Measurements from ENCODE around the gene ISCA1. TPM values are rescaled to one million over a fixed set of nuclear protein-coding genes. Genes with fewer than 3 reads are reported as not detected.
"Not testable (repeated sequence)": the region's sequence is repeated elsewhere in the genome, so short reads cannot be mapped to it uniquely, and the experiment has no call there.

ISCA1 gene
- total RNA-seq, 1 donor from 2014 or later, result 78.3 TPM

GRCh38 chr9:86300701-86301100 is 18.4 kb upstream of the ISCA1 start:
- no peaks in the 10 kb centered on the region for H3K27me3 ChIP-seq (ENCODE audit: low read depth)
- no peak overlapping the region for H3K27ac ChIP-seq (replicated peaks)
- intact Hi-C loops (cut with micrococcal nuclease), result no loop called here
- TF ChIP-seq CTCF (IDR thresholded peaks at IDR 0.05; ENCODE audit: borderline replicate concordance), result no peak
- H3K4me1 ChIP-seq, result no peaks in the 10 kb centered on the region
- no peak for DNase-seq
- H3K9me3 ChIP-seq (replicated peaks), result no peaks in the 10 kb centered on the region
- no peak overlapping the region for H3K4me3 ChIP-seq
- H3K36me3 ChIP-seq, result peaks cover 91% of the 10 kb centered on the region

- intact Hi-C loops (cut with micrococcal nuclease), result no loop called here
- H3K9me3 ChIP-seq (replicated peaks), result no peaks in the 10 kb centered on the region
- peaks cover 76% of the 10 kb centered on the region for H3K36me3 ChIP-seq
These were observed 16.5 kb upstream of the ISCA1 start for GRCh38 chr9:86298873-86299272.

DNA sequence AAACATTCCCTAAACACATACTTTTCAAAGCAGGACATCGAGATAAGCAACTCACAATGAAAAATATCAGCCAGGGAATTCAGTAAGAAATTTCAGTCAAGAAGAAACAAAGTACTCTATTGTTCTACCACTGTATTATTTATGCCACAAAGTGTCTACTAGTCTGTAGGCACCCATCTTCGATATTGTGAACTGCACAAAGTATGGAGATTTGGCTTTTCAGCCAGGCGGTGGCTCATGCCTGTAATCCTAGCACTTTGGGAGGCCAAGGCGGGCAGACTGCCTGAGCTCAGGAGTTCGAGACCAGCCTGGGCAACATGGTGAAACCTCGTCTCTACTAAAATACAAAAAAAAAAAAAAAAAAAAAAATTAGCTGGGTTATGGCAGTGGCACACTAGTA is 8.0 kb upstream of the ISCA1 start:
- H3K36me3 ChIP-seq, result peaks cover 17% of the 10 kb centered on the region

More at GRCh38 chr9:86298873-86299272, 16.5 kb upstream of the ISCA1 start:
- TF ChIP-seq CTCF (IDR thresholded peaks at IDR 0.05; ENCODE audit: borderline replicate concordance), result no peak
- DNase-seq, result no peak
- Histone ChIP-seq H3K4me3 (no peak overlapping the region), H3K27ac (replicated peaks) (no peak overlapping the region), H3K27me3 (ENCODE audit: low read depth) (no peaks in the 10 kb centered on the region), H3K4me1 (no peaks in the 10 kb centered on the region)

GRCh38 chr9:86288499-86289198 is 6.3 kb upstream of the ISCA1 start:
- Histone ChIP-seq H3K4me1 (no peaks in the 10 kb centered on the region), H3K9me3 (replicated peaks) (no peaks in the 10 kb centered on the region), H3K36me3 (peaks cover 11% of the 10 kb centered on the region), H3K27me3 (ENCODE audit: low read depth) (no peaks in the 10 kb centered on the region), H3K4me3 (no peak overlapping the region), H3K27ac (replicated peaks) (no peak overlapping the region)
- no peak for DNase-seq
- intact Hi-C loops (cut with micrococcal nuclease), result no loop called here
- TF ChIP-seq CTCF (IDR thresholded peaks at IDR 0.05; ENCODE audit: borderline replicate concordance), result no peak

More for the DNA sequence above, 8.0 kb upstream of the ISCA1 start:
- DNase-seq; H3K27ac ChIP-seq (replicated peaks); H3K4me1 ChIP-seq; H3K27me3 ChIP-seq (ENCODE audit: low read depth); intact Hi-C loops (cut with micrococcal nuclease); H3K9me3 ChIP-seq (replicated peaks); H3K4me3 ChIP-seq: not testable (repeated sequence)

GRCh38 chr9:86287013-86287412 is 4.7 kb upstream of the ISCA1 start:
- intact Hi-C loops (cut with micrococcal nuclease), result no loop called here
- Histone ChIP-seq H3K4me3 (no peak overlapping the region), H3K4me1 (peaks cover 14% of the 10 kb centered on the region), H3K36me3 (peaks cover 3% of the 10 kb centered on the region), H3K27me3 (ENCODE audit: low read depth) (no peaks in the 10 kb centered on the region), H3K27ac (replicated peaks) (no peak overlapping the region), H3K9me3 (replicated peaks) (no peaks in the 10 kb centered on the region)
- no peak for DNase-seq
- TF ChIP-seq CTCF (IDR thresholded peaks at IDR 0.05; ENCODE audit: borderline replicate concordance), result peak; percentile 16

DNA sequence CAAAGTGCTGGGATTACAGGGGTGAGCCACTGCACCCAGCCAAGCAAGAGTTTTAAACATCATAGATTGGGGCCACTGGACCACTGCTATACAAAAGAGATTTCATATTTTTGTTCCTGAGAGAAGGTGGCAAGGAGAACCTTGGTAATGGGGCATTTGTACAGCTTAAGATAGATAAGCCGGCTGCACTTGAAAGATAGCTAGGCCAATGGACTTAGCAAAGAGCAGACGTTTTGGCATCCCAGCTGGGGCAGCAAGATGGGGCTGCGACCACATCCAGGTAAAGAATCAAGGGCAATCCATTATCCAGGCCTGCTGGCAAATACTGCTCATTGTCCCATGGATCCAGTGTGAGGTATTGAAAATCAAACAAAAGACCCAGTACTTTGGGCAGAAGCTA is 3.9 kb upstream of the ISCA1 start:
- no peak for TF ChIP-seq CTCF (IDR thresholded peaks at IDR 0.05; ENCODE audit: borderline replicate concordance)
- H3K36me3 ChIP-seq, result no peaks in the 10 kb centered on the region
- no peak for DNase-seq
- no peaks in the 10 kb centered on the region for H3K27me3 ChIP-seq (ENCODE audit: low read depth)
- intact Hi-C loops (cut with micrococcal nuclease), result no loop called here
- H3K9me3 ChIP-seq (replicated peaks), result no peaks in the 10 kb centered on the region
- H3K4me1 ChIP-seq, result peaks cover 21% of the 10 kb centered on the region
- no peak overlapping the region for H3K27ac ChIP-seq (replicated peaks)
- H3K4me3 ChIP-seq, result no peak overlapping the region
